ENCODE data around the gene AP2A1.

- TF ChIP-seq POLR2A (IDR thresholded peaks at IDR 0.05), result no peak
- no peak for TF ChIP-seq CTCF (IDR thresholded peaks at IDR 0.05)
Observed at GRCh38 chr19:49775742-49776370, 9.1 kb downstream of the AP2A1 start.

Measured in right lobe of liver (tissue), 4 donors.